ENCODE results near the gene FBXO15. TPM values are rescaled to one million over a fixed set of nuclear protein-coding genes. Genes with fewer than 3 reads are reported as not detected.

FBXO15 gene, protein sequence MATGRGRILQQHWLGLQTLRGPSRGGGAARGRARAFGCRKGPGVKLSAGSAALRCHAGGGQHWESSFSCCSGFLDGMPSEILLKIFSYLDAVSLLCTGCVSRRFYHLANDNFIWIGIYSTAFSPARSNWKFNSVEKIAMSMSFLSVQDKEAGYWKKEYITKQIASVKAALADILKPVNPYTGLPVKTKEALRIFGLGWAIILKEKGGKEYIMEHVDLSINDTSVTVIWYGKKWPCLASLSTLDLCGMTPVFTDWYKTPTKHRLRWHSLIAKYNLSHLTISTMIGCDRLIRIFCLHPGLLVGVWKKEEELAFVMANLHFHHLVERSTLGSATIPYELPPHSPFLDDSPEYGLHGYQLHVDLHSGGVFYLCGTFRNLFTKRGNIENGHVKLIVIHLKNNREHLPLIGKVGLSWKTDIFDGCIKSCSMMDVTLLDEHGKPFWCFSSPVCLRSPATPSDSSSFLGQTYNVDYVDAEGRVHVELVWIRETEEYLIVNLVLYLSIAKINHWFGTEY
- total RNA-seq: 1 to 10 TPM; 5.4 to 6.5 TPM
- polyA plus RNA-seq (ENCODE audit: insufficient read length in 2 of 2): 1 to 10 TPM; 5.7 to 6.4 TPM
- long read RNA-seq, donor 1, partial matches to known transcripts: 0 of 3 reads
- long read RNA-seq, donor 1, other reads (novel, unspliced or antisense): 0 of 3 reads
- long read RNA-seq, donor 2, partial matches to known transcripts: 0 of 1 reads
- long read RNA-seq, donor 2, other reads (novel, unspliced or antisense): 0 of 1 reads
- long read RNA-seq, donor 3: 0 reads
- long read RNA-seq, donor 4, partial matches to known transcripts: 58 of 109 reads
- long read RNA-seq, donor 4, other reads (novel, unspliced or antisense): 50 of 109 reads

DNA sequence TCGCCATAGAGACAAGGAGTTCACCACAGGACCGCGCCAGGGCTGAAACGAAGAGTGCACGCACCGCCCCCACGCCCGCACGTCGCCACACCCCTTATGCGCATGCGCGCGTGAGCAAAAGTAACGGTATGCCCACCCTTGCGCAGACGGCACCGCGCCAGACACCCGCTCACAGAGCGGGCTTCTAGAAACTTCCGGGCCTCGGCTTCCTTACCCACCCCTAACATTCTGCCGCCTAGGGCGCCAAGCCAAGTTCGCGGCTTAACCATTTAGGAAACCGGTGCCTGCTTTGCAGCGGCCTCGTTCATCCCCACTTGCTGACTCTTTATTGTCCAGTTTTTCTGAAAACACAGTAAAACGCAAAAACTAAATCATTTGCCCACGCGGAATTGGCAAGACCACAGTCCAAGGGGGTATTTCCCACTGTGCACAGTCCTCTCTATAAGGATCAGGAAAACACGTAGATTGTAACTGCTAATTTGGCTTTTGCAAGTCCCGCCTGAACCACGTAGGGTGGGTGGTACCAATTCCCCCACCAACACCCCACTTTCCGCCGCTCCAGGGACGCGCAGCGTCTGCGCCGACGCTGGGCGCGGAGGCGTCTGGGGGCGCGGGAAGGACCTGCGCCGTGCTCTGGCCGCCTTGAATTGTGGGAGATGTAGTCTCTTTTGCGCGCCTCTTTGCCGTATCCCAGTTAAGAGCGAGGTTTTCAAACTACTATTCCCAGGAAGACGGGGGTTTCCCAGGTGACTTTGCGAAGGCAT lies at the start of gene FBXO15, which contains the start of gene TIMM21:
FBXO15 (minus strand) TSS at position 56 of the 764 bp plus-strand sequence; CDS start at position 7, 49 bp downstream.
TIMM21 (plus strand) TSS at position 745 of the 764 bp plus-strand sequence. CDS start 286 bp downstream, outside the sequence.
- H3K4me1 ChIP-seq (ENCODE audit: control insufficient read depth, insufficient read depth, low read length): peaks cover 16% of the 10 kb centered on the region
- peak within 1 kb of the TSS; percentile 100 for H3K27ac ChIP-seq (ENCODE audit: low read depth, low read length)
- DNase-seq (ENCODE audit: low read depth in 4 of 6, low spot score in 6 of 6): peak; percentile 93 to 99 (median 96)
- H3K4me3 ChIP-seq (ENCODE audit: low read depth, low read length): peak within 1 kb of the TSS; percentile 73
- H3K9me3 ChIP-seq (ENCODE audit: control insufficient read depth, insufficient read depth, low read length): no peaks in the 10 kb centered on the region
- WGBS (ENCODE audit: insufficient coverage): 0% methylated on average over 51 of the region's 58 CpGs
- H3K27me3 ChIP-seq (ENCODE audit: control insufficient read depth, insufficient read depth, low read length): no peaks in the 10 kb centered on the region
- peaks cover 16% of the 10 kb centered on the region for H3K36me3 ChIP-seq (ENCODE audit: control insufficient read depth, insufficient read depth, low read length)

DNA sequence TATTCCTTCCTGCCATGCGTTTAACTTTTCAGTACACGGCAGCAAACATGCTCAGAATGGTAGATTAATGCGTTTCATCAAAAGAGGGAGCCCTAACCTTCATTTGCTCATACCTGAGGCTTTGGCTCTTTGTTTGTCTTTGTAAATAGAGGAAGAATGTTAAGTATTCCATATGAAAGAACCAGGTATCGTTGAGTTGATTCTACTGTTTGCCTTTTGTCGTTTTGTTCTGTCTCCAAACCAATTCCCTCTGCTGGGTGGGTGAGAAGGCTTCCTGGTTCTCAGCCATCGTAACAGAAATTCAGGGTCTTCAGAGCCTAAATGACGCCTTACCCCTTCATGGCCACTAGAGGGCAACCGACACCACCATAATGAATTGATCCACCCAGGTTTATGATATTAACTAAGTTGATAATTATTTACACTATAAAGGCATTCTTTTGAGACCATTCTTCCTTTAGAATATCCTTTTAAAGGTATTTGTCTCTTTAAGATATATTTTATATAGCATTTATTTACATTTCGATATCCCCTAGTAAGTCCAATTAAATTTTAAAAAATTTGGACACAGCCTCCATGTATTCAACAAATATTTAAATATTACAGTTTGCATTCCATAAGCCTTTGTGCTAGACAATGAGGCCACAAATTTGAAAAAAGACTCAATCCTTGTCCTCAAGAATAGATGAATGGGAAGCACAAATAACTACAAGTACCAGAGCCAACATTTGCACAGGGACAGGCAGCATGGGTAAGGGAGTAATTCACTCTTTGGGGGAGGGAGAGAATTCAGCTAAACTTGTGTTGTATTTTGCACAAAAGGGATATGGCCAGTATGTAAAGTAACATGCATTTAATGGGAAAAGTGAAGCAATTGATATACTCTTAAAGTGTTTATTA lies 48.8 kb upstream of the FBXO15 start:
- Histone ChIP-seq H3K27me3 (ENCODE audit: control insufficient read depth, insufficient read depth, low read length) (no peaks in the 10 kb centered on the region), H3K4me3 (ENCODE audit: low read depth, low read length) (peak overlapping the region; percentile 45), H3K36me3 (ENCODE audit: control insufficient read depth, insufficient read depth, low read length) (no peaks in the 10 kb centered on the region), H3K4me1 (ENCODE audit: control insufficient read depth, insufficient read depth, low read length) (peaks cover 17% of the 10 kb centered on the region), H3K9me3 (ENCODE audit: control insufficient read depth, insufficient read depth, low read length) (no peaks in the 10 kb centered on the region), H3K27ac (ENCODE audit: low read depth, low read length) (no peak overlapping the region)
- no CpG with 5 or more reads among the region's 9 CpGs for WGBS (ENCODE audit: insufficient coverage)
- DNase-seq (ENCODE audit: low read depth in 4 of 6, low spot score in 6 of 6): peak; percentile 55 to 96 (median 72)

DNA sequence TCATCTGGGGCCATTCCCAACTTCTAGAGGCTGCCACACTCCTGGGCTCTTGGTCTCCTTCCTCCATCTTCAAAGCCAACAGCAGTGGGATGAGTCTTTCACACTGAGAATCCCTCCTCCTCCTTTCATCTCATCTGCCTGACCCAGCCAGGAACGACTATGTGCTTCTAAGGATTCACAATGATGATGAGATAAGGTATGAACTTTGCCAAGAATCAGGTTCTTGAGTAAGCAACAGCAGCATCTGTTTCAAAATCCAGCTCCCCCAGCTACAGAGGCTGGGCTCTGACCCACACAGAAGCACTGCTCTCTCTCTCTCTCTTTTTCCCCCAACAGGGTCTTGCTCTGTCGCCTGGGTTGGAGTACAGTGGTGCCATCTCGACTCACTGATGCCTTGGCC lies 47.1 kb upstream of the FBXO15 start:
- Histone ChIP-seq H3K4me3 (ENCODE audit: low read depth, low read length) (no peak overlapping the region), H3K36me3 (ENCODE audit: control insufficient read depth, insufficient read depth, low read length) (no peaks in the 10 kb centered on the region), H3K9me3 (ENCODE audit: control insufficient read depth, insufficient read depth, low read length) (no peaks in the 10 kb centered on the region), H3K27ac (ENCODE audit: low read depth, low read length) (no peak overlapping the region), H3K27me3 (ENCODE audit: control insufficient read depth, insufficient read depth, low read length) (no peaks in the 10 kb centered on the region), H3K4me1 (ENCODE audit: control insufficient read depth, insufficient read depth, low read length) (peaks cover 7% of the 10 kb centered on the region)
- no peak for DNase-seq (ENCODE audit: low read depth in 4 of 6, low spot score in 6 of 6)
- WGBS (ENCODE audit: insufficient coverage): 80% methylated on average over 2 of the region's 3 CpGs

DNA sequence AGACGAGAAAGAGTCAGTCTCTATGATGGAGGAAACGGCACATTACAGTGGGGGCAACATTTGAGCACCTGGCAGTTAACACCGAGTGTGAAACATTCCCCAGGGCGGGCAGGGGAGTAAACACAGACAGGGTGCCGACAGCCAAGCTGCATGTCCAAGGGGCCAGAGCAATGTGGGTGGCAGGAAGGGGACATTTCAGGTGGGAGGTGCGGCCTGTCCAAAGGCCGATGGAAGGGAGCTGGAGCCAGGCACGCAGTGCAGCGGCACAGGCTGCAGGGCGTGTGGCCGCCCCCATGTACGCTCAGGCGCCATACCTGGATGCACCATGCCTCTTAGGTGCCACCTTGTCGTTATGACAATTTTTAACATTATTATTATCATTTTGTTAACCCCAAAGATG lies 43.9 kb upstream of the FBXO15 start:
- H3K36me3 ChIP-seq (ENCODE audit: control insufficient read depth, insufficient read depth, low read length): no peaks in the 10 kb centered on the region
- no peak for DNase-seq (ENCODE audit: low read depth in 4 of 6, low spot score in 6 of 6)
- H3K27ac ChIP-seq (ENCODE audit: low read depth, low read length): no peak overlapping the region
- no peaks in the 10 kb centered on the region for H3K9me3 ChIP-seq (ENCODE audit: control insufficient read depth, insufficient read depth, low read length)
- H3K27me3 ChIP-seq (ENCODE audit: control insufficient read depth, insufficient read depth, low read length): no peaks in the 10 kb centered on the region
- H3K4me3 ChIP-seq (ENCODE audit: low read depth, low read length): no peak overlapping the region
- H3K4me1 ChIP-seq (ENCODE audit: control insufficient read depth, insufficient read depth, low read length): no peaks in the 10 kb centered on the region
- WGBS (ENCODE audit: insufficient coverage): 86% methylated on average over 6 of the region's 14 CpGs

DNA sequence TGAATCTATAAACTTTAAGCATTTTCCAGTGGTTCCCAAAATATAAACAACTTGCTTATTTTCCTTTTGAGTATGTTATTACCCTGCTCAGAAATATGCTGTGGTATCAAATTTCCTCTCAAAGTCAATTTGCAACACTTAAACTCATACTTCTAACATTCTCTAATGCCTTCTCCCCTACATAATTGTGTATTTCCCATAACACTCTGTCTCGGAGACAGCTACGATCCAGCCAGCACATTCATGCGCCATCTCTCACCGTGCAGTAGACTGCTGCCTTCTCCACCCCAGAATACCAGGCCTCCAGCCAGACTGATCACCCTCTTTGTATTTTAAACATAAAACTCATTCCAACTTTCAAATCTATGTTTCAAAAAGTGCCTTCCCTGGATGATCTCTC lies 42.5 kb upstream of the FBXO15 start:
- Histone ChIP-seq H3K27me3 (ENCODE audit: control insufficient read depth, insufficient read depth, low read length) (no peaks in the 10 kb centered on the region), H3K27ac (ENCODE audit: low read depth, low read length) (no peak overlapping the region)
- 70% methylated on average over 4 of the region's 4 CpGs for whole genome bisulfite sequencing (ENCODE audit: insufficient coverage)

DNA sequence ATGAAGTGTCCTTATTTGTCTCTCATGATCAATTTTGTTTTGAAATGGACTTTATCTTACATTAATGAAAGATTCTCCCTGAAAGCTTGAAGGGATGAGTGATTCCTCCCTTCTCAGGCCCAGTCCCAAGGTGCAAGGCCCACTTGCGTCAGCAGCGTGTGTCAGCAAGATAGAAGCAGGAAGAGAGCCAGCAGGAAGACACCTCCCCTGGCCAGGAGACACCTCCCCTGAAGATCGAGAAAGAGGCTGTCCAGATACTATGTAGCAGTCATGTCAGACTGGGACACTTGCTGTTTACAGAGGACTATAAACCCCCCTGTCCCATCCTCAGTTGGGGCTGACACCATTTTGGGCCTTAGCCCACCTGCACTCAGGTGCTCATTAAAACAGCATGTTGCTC lies 39.0 kb upstream of the FBXO15 start:
- Histone ChIP-seq H3K4me1 (ENCODE audit: control insufficient read depth, insufficient read depth, low read length) (peaks cover 9% of the 10 kb centered on the region), H3K36me3 (ENCODE audit: control insufficient read depth, insufficient read depth, low read length) (no peaks in the 10 kb centered on the region), H3K4me3 (ENCODE audit: low read depth, low read length) (no peak overlapping the region), H3K9me3 (ENCODE audit: control insufficient read depth, insufficient read depth, low read length) (no peaks in the 10 kb centered on the region), H3K27ac (ENCODE audit: low read depth, low read length) (no peak overlapping the region), H3K27me3 (ENCODE audit: control insufficient read depth, insufficient read depth, low read length) (no peaks in the 10 kb centered on the region)
- 75% methylated on average over 1 of the region's 3 CpGs for WGBS (ENCODE audit: insufficient coverage)
- no peak for DNase-seq (ENCODE audit: low read depth in 4 of 6, low spot score in 6 of 6)

More for the DNA sequence above, 42.5 kb upstream of the FBXO15 start:
- DNase-seq (ENCODE audit: low read depth in 4 of 6, low spot score in 6 of 6): peak in 1 of 6 donors; percentile 44
- Histone ChIP-seq H3K4me3 (ENCODE audit: low read depth, low read length) (no peak overlapping the region), H3K36me3 (ENCODE audit: control insufficient read depth, insufficient read depth, low read length) (no peaks in the 10 kb centered on the region), H3K4me1 (ENCODE audit: control insufficient read depth, insufficient read depth, low read length) (no peaks in the 10 kb centered on the region), H3K9me3 (ENCODE audit: control insufficient read depth, insufficient read depth, low read length) (no peaks in the 10 kb centered on the region)

DNA sequence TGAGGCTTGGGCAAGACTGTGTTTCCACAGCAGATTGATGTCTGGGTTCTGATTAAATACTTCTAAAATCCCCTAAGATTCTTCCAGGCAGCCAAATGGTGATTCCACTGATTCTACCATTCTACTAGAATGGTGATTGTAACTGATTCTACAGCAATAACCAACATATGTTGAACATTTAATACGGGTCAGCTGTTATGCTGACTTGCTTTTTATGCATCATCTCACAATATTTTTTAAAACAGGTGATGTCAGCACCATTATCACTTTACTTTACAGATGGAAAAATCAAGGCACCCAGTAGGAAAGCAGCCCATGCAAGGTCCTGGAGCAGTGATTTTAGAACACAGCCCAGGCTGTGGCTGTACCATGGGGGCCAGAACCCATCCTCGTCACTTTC lies 38.2 kb upstream of the FBXO15 start:
- Histone ChIP-seq H3K9me3 (ENCODE audit: control insufficient read depth, insufficient read depth, low read length) (no peaks in the 10 kb centered on the region), H3K36me3 (ENCODE audit: control insufficient read depth, insufficient read depth, low read length) (no peaks in the 10 kb centered on the region), H3K27ac (ENCODE audit: low read depth, low read length) (no peak overlapping the region), H3K4me3 (ENCODE audit: low read depth, low read length) (no peak overlapping the region), H3K4me1 (ENCODE audit: control insufficient read depth, insufficient read depth, low read length) (peaks cover 11% of the 10 kb centered on the region), H3K27me3 (ENCODE audit: control insufficient read depth, insufficient read depth, low read length) (no peaks in the 10 kb centered on the region)
- no peak for DNase-seq (ENCODE audit: low read depth in 4 of 6, low spot score in 6 of 6)
- 100% methylated on average over 1 of the region's 2 CpGs for WGBS (ENCODE audit: insufficient coverage)

DNA sequence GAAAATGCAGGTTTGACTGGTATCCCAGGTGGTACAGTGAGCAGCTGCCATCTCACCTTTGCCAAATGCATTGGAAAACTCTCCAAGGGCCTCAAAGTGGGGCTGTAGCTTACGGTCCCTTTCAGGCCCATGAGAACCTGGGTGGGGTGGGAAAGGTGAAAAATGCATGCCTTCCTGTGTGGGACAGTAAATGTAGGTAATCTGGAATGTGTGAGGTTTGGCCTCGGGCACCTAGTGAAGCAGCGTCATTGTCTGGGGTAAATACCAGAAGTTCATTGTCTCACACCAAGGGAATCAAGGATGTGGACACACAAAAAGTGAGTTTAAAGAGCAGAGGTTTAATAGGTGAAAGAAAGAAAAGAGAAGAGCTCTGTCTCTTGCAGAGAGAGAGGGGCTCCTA lies 37.2 kb upstream of the FBXO15 start:
- no peak for DNase-seq (ENCODE audit: low read depth in 4 of 6, low spot score in 6 of 6)
- 81% methylated on average over 3 of the region's 3 CpGs for WGBS (ENCODE audit: insufficient coverage)
- Histone ChIP-seq H3K4me1 (ENCODE audit: control insufficient read depth, insufficient read depth, low read length) (peaks cover 11% of the 10 kb centered on the region), H3K27me3 (ENCODE audit: control insufficient read depth, insufficient read depth, low read length) (no peaks in the 10 kb centered on the region), H3K36me3 (ENCODE audit: control insufficient read depth, insufficient read depth, low read length) (no peaks in the 10 kb centered on the region), H3K4me3 (ENCODE audit: low read depth, low read length) (no peak overlapping the region), H3K9me3 (ENCODE audit: control insufficient read depth, insufficient read depth, low read length) (no peaks in the 10 kb centered on the region), H3K27ac (ENCODE audit: low read depth, low read length) (no peak overlapping the region)
